ENCODE results near the gene CTU1.

GRCh38 chr19:51150627-51151026, 42.4 kb upstream of the CTU1 start:
- TF ChIP-seq, protein P1, sequence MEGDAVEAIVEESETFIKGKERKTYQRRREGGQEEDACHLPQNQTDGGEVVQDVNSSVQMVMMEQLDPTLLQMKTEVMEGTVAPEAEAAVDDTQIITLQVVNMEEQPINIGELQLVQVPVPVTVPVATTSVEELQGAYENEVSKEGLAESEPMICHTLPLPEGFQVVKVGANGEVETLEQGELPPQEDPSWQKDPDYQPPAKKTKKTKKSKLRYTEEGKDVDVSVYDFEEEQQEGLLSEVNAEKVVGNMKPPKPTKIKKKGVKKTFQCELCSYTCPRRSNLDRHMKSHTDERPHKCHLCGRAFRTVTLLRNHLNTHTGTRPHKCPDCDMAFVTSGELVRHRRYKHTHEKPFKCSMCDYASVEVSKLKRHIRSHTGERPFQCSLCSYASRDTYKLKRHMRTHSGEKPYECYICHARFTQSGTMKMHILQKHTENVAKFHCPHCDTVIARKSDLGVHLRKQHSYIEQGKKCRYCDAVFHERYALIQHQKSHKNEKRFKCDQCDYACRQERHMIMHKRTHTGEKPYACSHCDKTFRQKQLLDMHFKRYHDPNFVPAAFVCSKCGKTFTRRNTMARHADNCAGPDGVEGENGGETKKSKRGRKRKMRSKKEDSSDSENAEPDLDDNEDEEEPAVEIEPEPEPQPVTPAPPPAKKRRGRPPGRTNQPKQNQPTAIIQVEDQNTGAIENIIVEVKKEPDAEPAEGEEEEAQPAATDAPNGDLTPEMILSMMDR (conservative IDR thresholded peaks at IDR 0.05; ENCODE audit: low read depth, low read length) = no peak
- no peak for TF ChIP-seq USF2 (IDR thresholded peaks at IDR 0.05; ENCODE audit: low read depth, low read length)
- no peak for TF ChIP-seq POLR2A (IDR thresholded peaks at IDR 0.05; ENCODE audit: low read depth, low read length)
- no peak for TF ChIP-seq RAD21 (IDR thresholded peaks at IDR 0.05; ENCODE audit: low read length)
- no peak for TF ChIP-seq MXI1 (IDR thresholded peaks at IDR 0.05; ENCODE audit: borderline replicate concordance, low read depth, low read length)
- TF ChIP-seq RFX5 (IDR thresholded peaks at IDR 0.05; ENCODE audit: low read depth, low read length) = no peak
- no peak for TF ChIP-seq CHD1 (IDR thresholded peaks at IDR 0.05; ENCODE audit: low read depth, low read length)
- no peak for TF ChIP-seq FOS (IDR thresholded peaks at IDR 0.05; ENCODE audit: low read depth, low read length)
- TF ChIP-seq MAZ (IDR thresholded peaks at IDR 0.05; ENCODE audit: borderline replicate concordance, low read depth, low read length) = no peak

Data from IMR-90 (cell line).